HTR-8/SVneo (cell line): ENCODE measurements around the gene CST6.
A peak's percentile ranks its signal among the peaks of the same experiment; 100 is the strongest.

Source experiments
- DNase-seq: peaks from one replicate; pipeline ENCODE4 v3.0.0; 2011; ENCODE audit warnings: low spot score, mixed read lengths; ENCODE audit not compliant: insufficient read length
- FAIRE-seq: peaks from 2 replicates; lab custom pipeline; 2011; peaks lifted over from hg19 to GRCh38; lab: Jason Lieb, UNC

The CST6 gene

DNA sequence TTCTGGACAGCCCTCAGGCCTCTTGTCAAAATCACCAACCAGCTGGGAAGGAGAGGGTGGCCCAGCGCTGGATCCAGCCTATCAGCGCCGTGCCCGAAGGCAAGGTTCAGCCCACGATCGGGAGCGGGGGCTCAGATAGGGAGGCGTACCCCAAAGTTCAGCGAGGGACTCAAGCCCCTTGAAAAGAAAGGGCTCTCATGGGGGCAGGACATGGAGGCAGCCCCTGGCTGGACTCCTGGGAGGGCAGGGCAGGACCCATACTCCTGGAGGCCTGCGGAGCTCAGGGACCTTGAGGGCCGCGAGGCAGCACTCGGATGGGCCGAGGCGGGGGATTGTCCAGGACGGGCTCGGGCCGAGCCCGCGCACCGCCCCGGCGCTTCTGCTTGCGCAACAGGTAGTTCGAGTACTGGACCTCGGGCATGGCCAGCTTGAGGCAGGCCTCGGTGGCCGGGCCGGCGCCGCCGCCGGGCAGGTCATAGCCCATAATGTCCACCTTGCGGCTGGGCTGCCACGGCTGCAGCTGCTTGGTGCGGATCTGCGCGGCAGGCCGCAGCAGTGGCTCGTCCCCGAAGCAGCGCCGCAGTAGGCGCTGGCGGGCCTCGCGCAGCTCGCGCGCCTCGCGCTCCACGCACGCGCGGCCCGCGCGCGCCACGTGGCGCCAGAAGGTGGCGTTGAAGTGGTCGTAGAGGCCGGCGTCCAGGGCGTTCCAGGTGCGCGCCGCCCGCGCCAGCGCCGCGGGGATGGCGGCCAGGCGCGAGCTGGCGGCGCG, 30.6 kb downstream of the CST6 start:
- no peak for DNase-seq
- no peak for FAIRE-seq

DNA sequence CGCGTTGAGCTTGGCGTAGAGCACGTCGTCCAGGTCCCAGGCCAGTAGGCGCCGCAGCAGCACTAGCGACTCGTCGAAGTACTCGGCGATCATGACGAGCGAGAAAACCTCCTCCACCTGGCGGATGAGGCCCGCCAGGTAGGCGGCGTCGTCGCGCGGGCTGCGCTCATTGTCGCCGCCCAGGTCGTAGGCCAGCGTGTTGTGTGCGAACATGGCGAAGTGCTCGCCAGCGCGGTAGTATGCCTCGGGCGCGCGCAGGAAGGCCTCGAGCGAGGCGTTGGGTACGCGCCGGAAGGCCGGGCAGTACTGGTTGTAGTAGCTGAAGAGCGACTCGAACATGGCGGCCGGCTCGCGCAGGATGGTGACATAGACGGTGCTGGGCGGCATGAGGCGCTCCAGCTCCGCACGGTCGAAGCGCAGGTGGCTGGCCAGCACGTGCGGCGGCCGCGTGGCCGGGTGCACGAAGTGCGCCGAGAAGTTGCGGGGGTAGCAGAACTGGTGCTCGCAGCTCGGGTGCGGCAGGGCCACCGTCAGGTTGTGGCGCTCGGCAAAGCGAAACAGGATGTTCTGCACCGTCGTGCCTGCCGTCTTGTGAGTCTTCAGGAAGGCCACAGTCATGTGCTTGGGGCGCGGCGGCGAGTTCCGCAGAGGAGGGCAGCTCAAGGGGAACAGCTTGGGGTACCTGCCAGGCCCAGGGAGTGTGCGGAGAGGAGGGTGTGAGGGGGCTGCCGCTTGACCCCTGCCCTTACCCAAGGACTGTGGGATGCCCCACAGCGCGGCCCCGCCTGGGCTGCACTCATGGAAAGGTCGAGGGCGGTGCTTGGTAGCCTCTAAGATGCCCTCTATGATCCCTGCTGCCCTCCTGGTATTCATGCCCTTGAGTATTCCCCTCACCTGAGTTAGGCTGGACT, 31.4 kb downstream of the CST6 start:
- DNase-seq (no peak), FAIRE-seq (peak; percentile 86)

DNA sequence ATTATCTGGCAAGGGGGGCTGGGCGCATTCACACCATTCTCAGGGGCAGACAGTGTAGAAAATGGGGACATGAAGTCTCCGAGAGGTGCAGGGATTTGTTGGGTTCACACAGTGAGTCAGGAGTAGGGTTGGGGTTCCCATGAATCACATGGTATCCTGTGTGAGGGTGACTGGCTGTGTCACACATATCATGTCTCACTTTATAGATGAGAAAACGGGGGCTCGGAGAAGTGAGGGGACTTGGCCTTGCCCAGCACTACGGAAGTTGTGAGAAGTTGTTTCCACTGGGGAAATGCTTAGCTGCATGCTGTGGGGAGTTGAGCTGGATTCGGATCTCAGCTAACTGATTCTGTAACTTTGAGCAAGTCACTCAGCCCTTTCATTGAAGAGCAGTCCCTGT, 32.9 kb downstream of the CST6 start:
- no peak for FAIRE-seq
- DNase-seq: no peak

DNA sequence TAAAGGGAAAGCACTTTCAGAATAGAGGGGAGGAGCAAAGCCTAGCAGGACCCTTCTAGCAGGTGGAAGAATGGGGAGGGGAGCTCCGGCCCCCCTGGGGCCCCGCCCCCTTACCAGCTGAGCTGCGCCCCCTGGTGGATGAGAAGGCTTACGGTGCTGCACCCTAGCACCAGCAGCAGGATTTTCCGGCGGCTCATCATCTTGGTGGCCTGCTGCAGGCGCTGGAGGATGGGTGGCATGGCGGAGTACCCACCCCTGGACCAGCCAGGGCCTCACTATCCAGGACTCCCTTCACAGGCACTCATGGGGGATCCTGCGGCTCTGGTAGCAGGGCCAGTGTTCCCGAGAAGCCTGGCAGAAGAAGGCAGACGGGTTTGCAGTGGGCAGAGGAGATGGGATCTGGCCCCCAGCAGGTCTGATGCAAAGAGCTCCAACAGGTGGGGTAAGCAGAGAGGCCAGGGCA, 33.4 kb downstream of the CST6 start:
- FAIRE-seq: peak; percentile 99

DNA sequence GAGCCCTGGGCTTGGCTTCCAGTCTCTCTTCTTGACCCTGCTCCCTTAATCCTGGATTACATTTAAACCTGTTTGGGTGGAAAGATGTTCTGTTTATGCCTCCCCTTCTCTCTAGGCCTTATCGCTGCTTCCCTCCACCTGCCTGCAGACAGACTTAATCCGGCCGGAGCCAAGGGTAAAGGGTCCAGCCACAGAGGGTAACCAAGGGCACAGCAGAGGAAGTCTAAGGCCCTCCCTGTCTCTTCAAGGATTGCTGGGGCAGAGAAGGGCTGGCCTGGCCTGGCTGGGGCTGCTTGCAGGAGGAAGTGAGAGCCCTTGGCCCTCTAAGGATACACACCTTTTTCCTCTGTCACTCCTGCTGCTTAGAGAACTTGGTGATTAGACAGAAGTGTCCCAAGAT, 35.1 kb downstream of the CST6 start:
- FAIRE-seq (peak; percentile 51), DNase-seq (no peak)

More for the DNA sequence above, 33.4 kb downstream of the CST6 start:
- DNase-seq: peak; percentile 95

DNA sequence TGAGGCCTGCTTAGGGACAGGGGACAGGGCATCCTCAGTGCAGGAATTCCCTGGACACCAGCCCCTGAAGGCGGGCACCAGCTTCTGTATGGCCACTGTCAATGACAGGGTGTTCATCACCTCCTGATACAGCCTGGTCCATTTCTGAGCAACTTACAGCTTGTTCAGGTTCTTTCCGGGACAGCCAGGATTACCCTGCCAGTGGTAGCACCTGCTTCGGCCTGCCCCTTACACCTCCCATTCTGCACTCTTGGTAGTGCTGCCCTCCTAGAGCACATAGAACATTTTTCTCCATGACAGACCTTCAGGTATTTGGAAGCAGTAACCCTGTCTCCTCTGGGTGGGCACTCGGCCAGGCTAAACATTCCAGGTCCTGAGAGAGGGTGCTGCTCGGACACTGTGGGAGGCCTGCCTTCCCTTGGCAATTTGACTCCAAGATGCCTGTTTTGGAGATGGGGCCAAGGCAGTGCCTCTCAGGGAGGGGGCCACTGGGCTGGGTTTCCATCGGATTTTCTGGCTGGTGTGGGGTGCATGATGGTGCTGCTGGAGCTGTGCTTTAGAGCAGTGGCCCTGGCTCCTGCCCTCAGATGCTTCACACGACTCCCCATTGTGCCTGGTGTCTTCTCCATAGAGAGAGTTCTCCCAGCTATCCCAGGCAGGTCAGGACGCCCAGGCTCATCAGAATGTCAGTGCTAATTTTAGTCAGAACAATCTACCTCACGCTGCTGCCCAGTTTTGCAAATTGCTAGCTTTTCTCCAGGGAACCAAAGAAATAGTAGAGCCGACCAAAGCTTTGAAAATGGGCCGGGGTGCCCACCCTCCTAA, 35.9 kb downstream of the CST6 start:
- no peak for DNase-seq
- FAIRE-seq: peak; percentile 88

DNA sequence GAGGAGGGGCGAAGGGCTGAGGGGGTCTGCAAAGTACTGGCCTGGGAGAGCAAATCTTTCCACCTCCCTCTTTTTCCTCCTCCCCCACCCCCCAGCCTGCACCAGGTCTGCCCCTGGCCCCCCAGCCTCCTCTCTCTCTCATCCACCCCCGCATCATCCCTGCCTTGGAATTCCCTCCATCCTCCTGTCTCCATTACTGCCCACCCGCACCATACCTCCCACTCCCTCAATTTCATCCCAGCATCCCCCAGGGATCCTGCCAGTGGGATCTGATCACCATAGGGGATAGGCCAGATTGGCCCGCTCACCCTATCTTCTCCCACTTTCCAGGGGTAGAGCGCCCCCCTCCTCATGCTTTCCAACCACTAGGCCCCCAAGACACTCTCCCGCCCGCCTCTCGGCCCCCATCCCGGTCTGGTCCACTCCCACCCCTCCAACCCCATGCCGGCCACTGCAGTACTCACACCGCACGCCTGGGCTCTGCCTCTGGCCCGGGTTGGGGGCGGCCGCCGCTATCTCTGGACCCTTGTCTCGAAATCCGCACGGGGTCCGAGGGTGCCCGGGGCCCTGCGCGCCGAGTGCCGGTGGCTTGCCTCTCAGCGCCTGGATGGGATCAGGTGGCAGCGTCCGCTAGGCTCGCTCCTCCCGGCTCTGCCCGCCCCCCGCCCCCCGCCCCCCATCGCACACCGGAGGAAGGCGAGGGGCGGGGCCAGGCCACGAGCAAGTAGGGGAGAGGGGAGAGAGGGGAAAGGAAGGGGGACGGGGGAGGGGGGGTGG, 36.9 kb downstream of the CST6 start, which contains the start of gene GAL3ST3:
GAL3ST3 (minus strand) TSS at position 615 of the 777 bp plus-strand sequence. CDS start 3,746 bp downstream, outside the sequence.
- no peak for FAIRE-seq

DNA sequence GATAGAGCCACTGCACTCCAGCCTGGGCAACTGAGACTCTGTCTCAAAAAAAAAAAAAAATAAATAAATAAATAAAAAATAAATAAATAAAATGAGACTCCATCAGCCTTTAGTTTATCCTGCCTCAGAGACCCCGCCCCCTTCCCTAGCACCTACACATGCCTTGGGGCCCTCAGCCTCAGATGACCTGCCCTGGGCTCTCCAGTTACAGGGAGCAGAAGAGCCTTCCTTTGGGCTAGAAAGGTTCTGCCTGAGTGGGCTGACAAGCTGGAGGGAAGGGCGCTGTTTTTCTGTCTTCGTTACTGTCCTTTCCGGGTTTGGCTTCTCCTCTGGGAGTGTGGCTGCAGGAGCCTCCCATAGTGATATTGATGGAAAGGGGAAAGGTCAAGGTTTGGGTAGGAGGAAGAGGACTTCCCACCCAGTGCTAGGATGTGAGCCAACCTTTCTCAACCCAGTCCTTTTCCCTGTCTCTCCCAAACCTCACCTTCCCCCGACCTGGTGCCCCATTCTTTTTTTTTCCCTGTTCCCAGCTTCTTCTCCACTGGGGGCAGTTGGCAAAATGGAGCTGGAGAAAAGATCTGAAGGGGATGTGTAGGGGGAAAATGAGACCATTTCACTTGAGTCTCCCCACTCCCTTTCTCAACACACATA, 38.9 kb downstream of the CST6 start:
- FAIRE-seq (peak; percentile 60), DNase-seq (no peak)

More for the DNA sequence above, 36.9 kb downstream of the CST6 start, which contains the start of gene GAL3ST3:
- DNase-seq: no peak

DNA sequence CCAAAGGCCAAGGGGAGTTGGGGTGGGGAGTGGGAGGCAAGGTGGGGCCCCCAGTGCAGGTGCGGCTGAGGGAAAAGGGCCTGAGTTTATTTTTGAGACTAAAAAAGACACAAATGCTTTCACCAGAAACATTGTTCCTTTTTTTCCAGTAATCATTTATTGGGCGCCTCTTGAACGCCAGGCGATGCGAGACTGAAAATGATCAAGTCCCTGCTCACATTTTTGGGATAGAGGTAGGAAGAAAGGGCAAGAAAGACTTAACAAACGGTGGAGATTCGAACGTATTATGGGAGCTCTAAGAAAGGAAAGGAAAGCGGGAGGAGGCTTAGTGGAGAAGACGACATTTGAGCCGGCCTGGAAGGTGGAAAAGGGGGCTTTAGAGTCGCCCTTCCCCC, 39.6 kb downstream of the CST6 start:
- no peak for DNase-seq
- no peak for FAIRE-seq

DNA sequence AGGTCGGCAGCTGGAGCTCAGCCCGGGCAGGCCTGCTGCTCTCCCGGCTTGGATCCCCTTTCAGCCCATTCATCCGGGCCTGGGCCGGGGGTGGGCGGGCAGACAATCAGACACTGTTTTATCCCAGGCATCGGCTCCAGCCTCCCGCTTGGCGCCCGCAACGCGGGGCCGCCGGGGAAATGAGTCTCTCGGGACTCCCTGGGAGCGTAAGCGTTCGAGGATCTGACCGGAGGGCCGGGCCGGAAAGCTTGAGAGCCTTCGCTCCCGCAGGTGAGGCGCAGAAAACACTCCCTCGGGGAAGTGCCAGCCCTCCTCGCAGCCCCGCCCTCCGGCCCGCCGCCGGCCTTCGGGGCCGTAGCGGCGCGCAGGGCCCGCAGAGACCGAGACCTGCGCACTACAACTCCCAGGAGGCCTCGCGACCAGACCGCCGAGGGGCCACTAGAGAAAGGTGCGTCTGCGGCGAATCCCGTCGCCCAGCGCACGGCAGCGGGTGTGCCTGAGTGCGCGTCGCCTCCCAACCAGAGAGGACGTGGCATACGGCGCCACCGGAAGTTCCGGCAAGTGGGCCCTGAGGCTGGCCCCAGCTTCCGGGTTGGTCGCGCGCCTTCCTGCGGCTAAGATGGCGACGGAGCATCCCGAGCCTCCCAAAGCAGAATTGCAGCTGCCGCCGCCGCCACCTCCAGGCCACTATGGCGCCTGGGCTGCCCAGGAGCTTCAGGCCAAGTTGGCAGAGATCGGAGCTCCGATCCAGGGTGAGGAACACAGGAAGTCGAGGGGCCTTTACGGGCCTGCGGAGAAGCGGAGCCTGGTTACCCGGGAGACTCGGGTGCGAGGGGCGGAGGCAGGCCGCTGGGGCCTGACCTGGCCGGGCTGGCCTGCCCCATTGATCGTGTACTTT, 40.2 kb downstream of the CST6 start, which contains the start of gene SF3B2:
SF3B2 (plus strand) TSS at position 599 of the 898 bp plus-strand sequence; CDS start at position 620, 21 bp downstream.
- peak; percentile 100 for FAIRE-seq
- peak; percentile 100 for DNase-seq

DNA sequence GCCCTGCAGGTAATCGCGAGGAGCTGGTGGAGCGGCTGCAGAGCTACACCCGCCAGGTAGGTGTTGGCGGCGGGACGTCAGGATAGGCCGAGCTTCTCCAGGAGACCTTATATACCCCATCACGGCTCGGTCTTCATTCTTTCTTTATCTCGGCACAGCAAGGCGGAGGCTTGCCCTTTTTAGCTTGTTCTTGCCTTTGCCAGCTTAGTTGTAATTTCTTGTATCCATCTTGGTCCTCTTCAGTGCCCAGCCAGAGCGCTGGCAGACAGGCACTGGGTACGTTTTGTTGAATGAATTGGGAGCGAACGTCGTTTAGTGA, 40.8 kb downstream of the CST6 start:
- no peak for FAIRE-seq
- DNase-seq: no peak

DNA sequence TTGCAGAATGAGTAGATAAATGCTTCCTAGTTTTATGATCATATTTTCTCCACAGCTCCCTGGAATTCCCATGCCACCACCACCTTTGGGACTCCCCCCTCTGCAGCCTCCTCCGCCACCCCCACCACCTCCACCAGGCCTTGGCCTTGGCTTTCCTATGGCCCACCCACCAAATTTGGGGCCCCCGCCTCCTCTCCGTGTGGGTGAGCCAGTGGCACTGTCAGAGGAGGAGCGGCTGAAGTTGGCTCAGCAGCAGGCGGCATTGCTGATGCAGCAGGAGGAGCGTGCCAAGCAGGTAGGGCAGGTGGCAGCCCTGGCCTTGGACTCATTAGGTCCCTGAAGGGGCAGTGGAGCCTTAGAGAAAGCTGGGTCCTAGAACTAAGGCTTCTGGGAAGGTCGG, 43.2 kb downstream of the CST6 start:
- FAIRE-seq (no peak), DNase-seq (no peak)

DNA sequence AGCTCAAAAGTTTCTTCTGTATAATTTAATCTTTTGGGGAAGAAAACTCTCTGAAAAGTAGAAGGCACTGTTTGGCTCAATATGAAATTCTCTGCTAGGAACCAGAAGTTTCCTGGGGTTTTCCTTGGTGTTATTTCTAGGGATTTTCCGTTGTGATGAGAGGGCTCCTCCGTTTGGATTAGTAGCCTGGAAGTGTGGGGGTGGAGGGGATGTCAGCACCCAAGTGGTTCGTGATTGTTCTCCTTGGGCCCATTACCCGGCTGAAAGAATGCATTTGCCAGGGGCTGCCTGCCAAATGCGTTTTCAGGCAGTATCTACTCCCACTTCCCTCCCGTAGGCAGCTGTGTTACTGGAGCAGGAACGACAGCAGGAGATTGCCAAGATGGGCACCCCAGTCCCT, 44.7 kb downstream of the CST6 start:
- no peak for DNase-seq
- FAIRE-seq: no peak

DNA sequence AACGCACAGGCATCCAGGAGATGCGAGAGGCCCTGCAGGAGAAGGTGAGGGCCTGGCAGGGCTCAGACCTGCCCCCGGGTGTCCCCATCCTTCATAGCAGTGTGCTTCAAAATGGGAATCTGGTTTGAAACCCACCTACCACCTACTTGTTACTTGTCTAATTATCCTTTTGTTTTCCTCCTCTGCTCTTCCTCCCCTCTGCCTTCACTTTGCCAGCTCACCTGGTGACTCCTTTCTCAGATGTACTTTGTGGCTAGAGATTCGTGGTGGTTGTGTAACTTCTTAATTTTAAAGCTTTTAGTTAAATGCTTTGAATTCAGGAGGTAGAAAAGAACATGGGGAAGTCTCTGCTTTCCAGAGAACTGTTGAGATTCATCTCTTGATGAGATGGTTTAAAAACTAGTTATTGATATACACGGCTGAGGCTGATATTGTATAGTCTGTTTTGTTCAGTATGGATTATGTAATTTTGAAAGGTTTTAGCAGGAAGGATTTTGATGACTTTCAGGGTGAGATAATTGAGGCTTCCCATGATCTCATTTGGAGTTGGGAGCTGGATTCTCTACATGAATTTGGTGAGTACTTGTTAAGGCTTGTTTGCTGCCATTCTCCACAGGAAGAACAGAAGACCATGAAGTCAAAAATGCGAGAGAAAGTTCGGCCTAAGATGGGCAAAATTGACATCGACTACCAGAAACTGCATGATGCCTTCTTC, 48.3 kb downstream of the CST6 start:
- FAIRE-seq (no peak), DNase-seq (no peak)

DNA sequence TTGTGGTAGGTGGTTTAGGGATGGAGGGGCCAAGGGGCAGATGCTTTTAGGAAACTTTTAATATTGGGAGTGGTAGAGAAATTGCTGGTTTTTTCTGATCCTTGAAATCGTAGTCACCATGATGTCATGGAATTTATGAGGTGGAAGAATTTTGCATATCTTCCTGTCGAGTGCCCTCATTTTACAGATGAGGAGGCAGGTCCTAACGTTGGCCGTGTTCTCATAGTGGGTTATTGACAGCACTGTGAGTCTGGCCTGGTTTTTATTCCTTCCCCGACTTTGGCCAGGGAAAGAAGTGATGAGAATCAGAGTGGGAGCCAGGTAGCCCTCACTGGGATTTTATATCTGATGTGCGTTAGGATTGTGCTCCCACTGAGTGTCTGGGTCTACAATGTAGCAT, 49.5 kb downstream of the CST6 start:
- DNase-seq (no peak), FAIRE-seq (no peak)

DNA sequence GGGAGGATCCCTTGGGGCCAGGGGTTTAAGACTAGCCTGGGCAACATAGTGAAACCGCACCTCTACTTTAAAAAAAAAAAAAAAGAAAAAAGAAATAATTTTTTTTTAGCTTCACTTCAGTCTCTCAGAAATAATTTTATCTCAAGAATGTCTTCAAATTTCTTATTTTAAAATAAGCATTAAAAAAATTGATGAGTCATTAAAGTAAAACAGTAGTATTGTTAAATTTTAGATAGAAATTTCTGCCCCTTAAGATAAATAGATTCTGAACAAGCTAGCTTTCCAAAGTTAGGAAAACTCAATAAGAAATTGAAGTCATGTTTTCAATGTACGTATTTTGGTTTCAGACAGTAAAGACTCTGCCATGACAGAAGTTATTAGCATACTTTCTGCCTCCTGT, 50.6 kb downstream of the CST6 start:
- FAIRE-seq (no peak), DNase-seq (no peak)
